HG03066 (cell line): Measurements from ENCODE around the gene HEXB.
A peak's percentile ranks its signal among the peaks of the same experiment; 100 is the strongest.
"Not testable (repeated sequence)": the region's sequence is repeated elsewhere in the genome, so short reads cannot be mapped to it uniquely, and the experiment has no call there.

ENCODE experiments used
- ATAC-seq: cut with Tn5 transposase; IDR thresholded peaks from one replicate; pipeline ENCODE4 v1.9.1; 2021; ENCODE audit warnings: low read depth; ENCODE audit not compliant: unreplicated experiment

The HEXB gene

GRCh38 chr5:74722271-74722670 is 37.2 kb downstream of the HEXB start:
- no peak for ATAC-seq

DNA sequence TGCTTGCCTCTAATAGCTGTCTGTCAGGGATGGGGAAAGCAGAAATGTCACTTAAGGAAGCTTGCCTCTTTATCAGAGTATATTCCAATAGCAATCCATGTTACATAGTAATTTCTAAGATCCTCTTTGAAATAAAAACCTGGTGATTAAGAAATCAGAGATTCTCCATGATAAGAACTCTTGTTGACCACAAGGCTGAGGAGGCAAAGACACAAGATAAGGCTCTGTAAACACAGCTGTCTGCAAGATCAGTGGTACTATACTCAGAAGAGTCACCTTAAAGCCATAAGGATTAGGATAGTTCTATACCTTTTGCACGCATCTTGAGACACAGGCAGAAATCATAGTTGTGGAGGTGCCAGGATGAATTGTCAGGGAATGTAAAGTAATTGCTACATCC is 40.3 kb downstream of the HEXB start:
- no peak for ATAC-seq

DNA sequence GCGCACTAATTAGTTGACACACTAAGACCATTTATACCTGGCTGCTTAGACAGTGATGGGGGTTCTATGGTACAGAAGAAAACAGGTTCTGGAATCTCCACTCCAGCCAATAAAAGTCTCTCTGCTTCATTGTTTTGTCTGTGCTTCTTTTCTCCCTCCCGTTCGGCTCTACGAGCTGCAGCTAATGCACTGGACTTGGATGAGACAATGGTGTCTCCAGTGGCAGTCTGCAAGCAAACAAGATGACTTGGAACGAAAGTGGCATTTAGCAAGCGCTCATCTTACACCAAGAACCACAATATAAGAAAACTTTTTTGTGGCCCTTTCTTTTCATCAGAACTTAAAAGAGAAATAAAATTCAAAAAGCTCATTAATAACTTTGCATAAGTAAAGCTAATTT is 51.7 kb downstream of the HEXB start:
- no peak for ATAC-seq

DNA sequence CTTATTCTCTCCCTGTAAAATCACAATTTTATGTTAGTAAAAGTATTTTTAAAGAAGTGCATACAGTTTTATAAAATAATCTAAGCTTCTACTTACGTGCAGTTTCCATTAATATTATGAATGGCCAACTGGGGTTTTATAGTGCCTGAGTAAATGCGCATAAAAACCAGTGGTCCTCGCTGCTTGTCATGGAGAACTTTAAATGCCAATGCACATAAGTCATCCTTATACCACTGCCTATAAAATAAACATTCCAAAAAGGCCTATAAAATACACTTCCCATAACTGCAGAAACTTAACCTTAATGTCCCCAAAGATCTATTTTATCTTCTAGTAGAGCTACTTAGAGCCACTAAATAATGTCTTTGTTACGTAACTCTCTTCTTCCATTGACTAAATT is 53.4 kb downstream of the HEXB start:
- no peak for ATAC-seq

DNA sequence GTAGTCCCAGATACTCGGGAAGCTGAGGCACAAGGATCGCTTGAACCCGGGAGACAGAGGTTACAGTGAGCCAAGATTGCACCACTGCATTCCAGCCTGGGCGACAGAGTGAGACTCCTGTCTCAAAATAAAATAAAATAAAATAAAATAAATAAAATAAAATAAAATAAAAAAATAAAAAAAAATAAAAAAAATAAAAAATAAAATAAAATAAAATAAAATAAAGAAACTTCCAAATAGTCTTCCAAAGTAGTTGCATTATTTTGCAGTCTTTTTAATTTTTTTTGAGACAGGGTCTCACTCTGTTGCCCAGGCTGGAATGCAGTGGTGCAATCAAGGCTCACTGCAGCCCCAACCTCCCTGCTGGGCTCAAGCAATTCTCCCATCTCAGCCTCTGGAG is 63.7 kb downstream of the HEXB start:
- ATAC-seq: not testable (repeated sequence)

DNA sequence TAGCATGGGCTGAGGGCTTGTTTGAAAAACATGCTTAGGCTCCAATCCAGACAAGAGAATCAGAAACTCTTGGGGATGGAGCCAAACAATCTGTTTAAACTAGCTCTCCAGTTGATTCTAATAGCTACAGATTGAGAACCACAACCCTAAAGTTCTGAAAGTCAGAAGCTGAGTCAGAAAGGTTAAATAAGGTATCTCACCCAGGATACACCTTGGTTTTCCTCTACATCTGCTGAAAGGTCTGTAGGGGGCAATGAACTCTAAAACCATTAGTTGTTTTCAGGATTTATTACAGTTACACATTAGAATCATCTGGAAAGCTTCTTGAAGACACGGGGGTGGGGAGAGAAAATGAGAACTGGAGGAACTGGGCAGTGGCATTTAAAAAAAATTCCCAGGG is 76.2 kb downstream of the HEXB start:
- no peak for ATAC-seq

DNA sequence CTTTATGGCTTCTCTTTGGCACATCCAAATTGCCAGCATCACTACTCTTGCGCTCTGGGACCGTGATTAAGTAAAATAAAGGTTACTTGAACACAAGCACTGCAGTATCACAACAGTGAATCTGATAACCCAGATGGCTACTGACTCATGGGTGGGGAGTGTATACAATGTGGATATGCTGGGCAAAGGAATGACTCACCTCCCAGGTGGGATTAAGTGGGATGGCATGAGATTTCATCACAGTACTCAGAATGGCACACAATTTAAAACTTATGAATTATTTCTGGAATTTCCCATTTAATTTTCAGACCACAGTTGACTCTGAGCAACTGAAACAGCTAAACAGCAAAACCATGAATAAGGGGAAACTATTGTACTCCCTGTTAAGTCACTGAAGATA is 77.6 kb downstream of the HEXB start:
- no peak for ATAC-seq

DNA sequence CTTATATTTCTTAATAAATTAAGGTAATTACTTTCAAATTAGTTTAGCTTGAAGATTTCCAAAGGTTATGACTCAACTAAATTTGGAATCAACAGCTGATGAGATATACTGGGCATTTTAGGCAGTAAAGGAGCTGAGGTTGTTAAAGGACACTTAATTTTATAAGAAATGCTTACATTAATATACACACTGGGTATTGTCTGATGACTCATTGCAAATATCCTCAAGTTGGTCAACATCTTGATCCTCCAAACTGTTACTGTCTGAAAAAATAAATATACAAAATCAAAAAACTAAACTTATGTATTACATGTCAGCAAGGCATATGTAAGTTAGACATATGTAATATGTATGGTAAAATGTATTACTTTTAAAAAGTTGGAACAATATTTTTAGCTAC is 78.5 kb downstream of the HEXB start:
- ATAC-seq: no peak

- ATAC-seq: no peak
These were observed 80.2 kb downstream of the HEXB start for GRCh38 chr5:74765201-74765600.

DNA sequence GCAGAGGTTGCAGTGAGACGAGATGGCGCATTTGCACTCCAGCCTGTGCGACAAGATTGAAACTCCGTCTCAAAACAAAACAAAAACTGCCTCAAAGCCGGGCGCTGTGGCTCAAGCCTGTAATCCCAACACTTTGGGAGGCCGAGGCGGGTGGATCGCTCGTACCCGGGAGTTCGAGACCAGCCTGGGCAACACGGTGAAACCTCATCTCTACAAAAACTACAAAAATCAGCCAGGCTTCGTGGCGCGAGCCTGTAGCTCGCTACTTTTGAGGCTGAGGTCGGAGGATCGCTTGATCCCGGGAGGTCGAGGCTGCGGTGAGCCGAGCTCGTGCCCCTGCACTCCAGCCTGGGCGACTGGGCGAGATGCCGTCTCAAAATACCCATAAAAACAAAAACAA is 80.9 kb downstream of the HEXB start:
- no peak for ATAC-seq

DNA sequence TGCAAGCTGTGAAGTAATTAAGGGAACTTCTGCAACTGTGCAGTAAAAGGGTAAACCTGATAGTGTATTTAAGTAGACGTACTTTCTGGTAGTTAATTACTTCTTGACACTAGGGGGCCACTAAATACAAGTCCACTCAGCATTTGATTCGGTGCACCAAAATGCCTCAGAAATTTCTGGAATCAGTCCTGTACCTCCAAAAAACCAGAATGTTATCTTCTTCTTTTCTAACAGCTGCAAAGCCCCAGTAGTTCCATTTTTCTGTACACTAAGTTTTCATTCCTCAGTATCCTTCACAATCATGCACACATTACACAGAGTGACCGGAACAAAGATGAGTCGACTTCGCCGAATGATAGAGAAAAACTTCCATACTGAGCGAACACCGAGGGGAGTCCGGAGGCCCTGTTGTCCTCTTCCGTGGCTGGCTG is 81.4 kb downstream of the HEXB start:
- peak; percentile 43 for ATAC-seq

DNA sequence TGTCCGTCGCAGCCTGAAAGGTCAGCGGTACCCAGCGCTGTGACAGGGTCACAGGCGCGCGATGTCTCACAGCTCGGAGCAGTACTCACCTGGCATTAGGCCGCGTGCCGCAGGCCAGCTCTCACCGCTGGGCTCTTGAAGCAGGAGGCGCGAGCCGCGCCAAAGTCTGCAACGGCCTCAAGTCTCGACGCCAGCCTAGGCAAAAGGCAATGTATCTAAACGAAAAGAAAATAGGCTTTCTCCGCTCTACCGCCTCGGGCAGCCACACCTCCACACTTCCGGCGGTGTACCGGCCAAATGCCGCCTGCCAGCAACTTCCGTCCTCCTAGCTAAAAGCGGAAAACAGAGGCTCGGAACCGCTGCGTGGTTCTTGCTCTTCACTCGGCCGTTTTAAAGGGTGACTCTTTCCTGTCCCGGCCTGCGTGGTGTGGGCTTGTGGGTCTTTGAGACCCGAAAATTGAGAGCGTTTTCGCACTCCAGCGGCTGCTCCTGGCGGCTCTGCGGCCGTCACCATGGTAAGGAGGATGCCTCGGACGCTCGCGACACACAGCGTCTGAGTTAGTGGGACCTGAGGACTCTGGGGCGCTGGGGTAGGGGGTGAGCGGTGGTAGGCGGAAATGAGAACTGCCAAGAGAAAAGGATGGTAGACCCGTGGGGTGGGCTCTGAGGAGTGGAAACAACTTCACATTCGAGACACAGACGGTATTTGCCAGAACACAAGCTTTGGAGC is 82.0 kb downstream of the HEXB start, which contains the start of the genes GFM2 and NSA2:
GFM2 (minus strand) TSS at position 269 of the 730 bp plus-strand sequence. CDS start 3,375 bp downstream, outside the sequence.
NSA2 (plus strand) TSS at position 401 of the 730 bp plus-strand sequence; CDS start at position 513, 112 bp downstream.
- ATAC-seq: peak; percentile 86

GRCh38 chr5:74767579-74767913 is 82.5 kb downstream of the HEXB start:
- ATAC-seq: peak; percentile 16
